Natural killer cell (primary cell): ENCODE results near the gene FAM78B. TPM values are rescaled to one million over a fixed set of nuclear protein-coding genes. Genes with fewer than 3 reads are reported as not detected.

Source experiments
- ATAC-seq, 3 donors: fragments of 150-1000 bp in 2 of 3; fragments of 200-7000 bp in 1 of 3; cut with Tn5 transposase; 1 replicate in 1 of 3; 2 replicates in 2 of 3; pipeline ENCODE4 v1.10.0; 2021; ENCODE audit warnings: mild to moderate bottlenecking in 2 of 3, moderate library complexity in 2 of 3
- DNase-seq, 2 donors: peaks; one replicate each; pipeline versions ENCODE4 v3.0.0 to v3.0.0-alpha.2; 2013 to 2021; ENCODE audit warnings: mixed read lengths in 1 of 2
- H3K27ac ChIP-seq: one replicate; pipeline ENCODE4 v1.5.1; 2013; ENCODE audit warnings: mild to moderate bottlenecking, low read length
- H3K27me3 ChIP-seq: one replicate; pipeline ENCODE4 v1.6.1; 2013; ENCODE audit warnings: low read length; ENCODE audit not compliant: control insufficient read depth, insufficient read depth
- H3K36me3 ChIP-seq: one replicate; pipeline ENCODE4 v1.6.1; 2013; ENCODE audit warnings: low read length; ENCODE audit not compliant: control insufficient read depth, insufficient read depth
- H3K4me1 ChIP-seq: one replicate; pipeline ENCODE4 v1.6.1; 2013; ENCODE audit warnings: low read length; ENCODE audit not compliant: control insufficient read depth, insufficient read depth
- H3K4me3 ChIP-seq: one replicate; pipeline ENCODE4 v1.5.1; 2013; ENCODE audit warnings: low read length
- H3K9me3 ChIP-seq: one replicate; pipeline ENCODE4 v1.6.1; 2013; ENCODE audit warnings: low read length; ENCODE audit not compliant: control insufficient read depth, insufficient read depth
- H3K27ac Mint-ChIP-seq, 2 donors: one replicate each; pipeline ENCODE4 v1.8.0; 2022; ENCODE audit warnings: mild to moderate bottlenecking in 2 of 2, mixed read lengths in 2 of 2, moderate library complexity in 1 of 2
- H3K27me3 Mint-ChIP-seq, 2 donors: one replicate each; pipeline ENCODE4 v1.8.0; 2022; ENCODE audit warnings: low read depth in 2 of 2, mixed read lengths in 2 of 2
- H3K36me3 Mint-ChIP-seq: one replicate; pipeline ENCODE4 v1.8.0; 2022; ENCODE audit warnings: mixed read lengths
- H3K4me1 Mint-ChIP-seq, 2 donors: one replicate each; pipeline ENCODE4 v1.8.0; 2022; ENCODE audit warnings: mixed read lengths in 2 of 2
- H3K4me3 Mint-ChIP-seq: one replicate; pipeline ENCODE4 v1.8.0; 2022; ENCODE audit warnings: mild to moderate bottlenecking, moderate library complexity, mixed read lengths
- H3K9me3 Mint-ChIP-seq, 2 donors: one replicate each; pipeline ENCODE4 v1.8.0; 2022; ENCODE audit warnings: mixed read lengths in 2 of 2
- WGBS: methylation state at CpG from one replicate; pipeline ENCODE4 v1.1.7; 2013; ENCODE audit warnings: missing lambda C conversion rate; ENCODE audit not compliant: insufficient coverage; 5-methylcytosine and 5-hydroxymethylcytosine counted together
- intact Hi-C: fragments of 100-400 bp; cut with micrococcal nuclease; formaldehyde crosslinking; loops from one replicate; pipeline ENCODE4 v1.14.2; 2022
- total RNA-seq, 4 donors: library from RNA; stranded (reverse); fragments of 120-200 nt in 1 of 4; gene quantifications; one replicate each; pipeline versions ENCODE4 v1.2.3 to v1.2.4, GENCODE V29; 2013 to 2022
- TF ChIP-seq, protein P1 (sequence below): fragments of 200-600 bp; IDR thresholded peaks from one replicate; pipeline ENCODE4 v1.8.0; 2022; ENCODE audit warnings: antibody characterized with exemption

The FAM78B gene
- total RNA-seq, 3 donors from 2014 or later (not counting 1 experiment from before 2014, with no cell fraction given) = not detected

DNA sequence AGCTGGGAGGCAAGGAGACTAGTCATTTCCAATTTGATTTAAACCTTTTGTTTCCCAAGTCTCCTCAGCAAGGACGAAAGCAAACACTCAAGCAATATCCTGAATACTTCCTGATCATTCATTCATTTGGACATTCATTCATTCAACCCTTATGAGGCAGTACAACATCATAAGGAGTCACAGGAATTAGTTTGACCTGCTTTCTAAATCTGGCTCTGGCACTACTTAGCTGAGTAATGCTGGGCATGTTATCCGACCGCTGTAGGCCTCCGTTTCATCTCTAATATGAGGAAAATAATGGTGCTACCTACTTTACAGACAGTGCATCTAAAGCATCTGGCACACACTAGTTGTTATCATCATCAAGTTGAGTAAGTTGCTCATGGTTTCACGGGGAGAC is 11.7 kb downstream of the FAM78B start:
- WGBS = 49% methylated on average over 5 of the region's 5 CpGs
- no peaks in the 10 kb centered on the region for H3K27me3 ChIP-seq
- H3K9me3 ChIP-seq = no peaks in the 10 kb centered on the region
- no peaks in the 10 kb centered on the region for H3K36me3 ChIP-seq
- Mint-ChIP-seq H3K4me1 (no peaks in the 10 kb centered on the region), H3K9me3 (no peaks in the 10 kb centered on the region), H3K27ac (no peak overlapping the region), H3K27me3 (peaks cover 0 to 7% of the 10 kb centered on the region in 2 donors), H3K36me3 (no peaks in the 10 kb centered on the region), H3K4me3 (no peak overlapping the region)
- H3K4me3 ChIP-seq = no peak overlapping the region
- no peak for DNase-seq
- no peak overlapping the region for H3K27ac ChIP-seq
- ATAC-seq = no peak
- TF ChIP-seq, protein P1, sequence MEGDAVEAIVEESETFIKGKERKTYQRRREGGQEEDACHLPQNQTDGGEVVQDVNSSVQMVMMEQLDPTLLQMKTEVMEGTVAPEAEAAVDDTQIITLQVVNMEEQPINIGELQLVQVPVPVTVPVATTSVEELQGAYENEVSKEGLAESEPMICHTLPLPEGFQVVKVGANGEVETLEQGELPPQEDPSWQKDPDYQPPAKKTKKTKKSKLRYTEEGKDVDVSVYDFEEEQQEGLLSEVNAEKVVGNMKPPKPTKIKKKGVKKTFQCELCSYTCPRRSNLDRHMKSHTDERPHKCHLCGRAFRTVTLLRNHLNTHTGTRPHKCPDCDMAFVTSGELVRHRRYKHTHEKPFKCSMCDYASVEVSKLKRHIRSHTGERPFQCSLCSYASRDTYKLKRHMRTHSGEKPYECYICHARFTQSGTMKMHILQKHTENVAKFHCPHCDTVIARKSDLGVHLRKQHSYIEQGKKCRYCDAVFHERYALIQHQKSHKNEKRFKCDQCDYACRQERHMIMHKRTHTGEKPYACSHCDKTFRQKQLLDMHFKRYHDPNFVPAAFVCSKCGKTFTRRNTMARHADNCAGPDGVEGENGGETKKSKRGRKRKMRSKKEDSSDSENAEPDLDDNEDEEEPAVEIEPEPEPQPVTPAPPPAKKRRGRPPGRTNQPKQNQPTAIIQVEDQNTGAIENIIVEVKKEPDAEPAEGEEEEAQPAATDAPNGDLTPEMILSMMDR = no peak
- intact Hi-C loops = no loop called here
- H3K4me1 ChIP-seq = no peaks in the 10 kb centered on the region

DNA sequence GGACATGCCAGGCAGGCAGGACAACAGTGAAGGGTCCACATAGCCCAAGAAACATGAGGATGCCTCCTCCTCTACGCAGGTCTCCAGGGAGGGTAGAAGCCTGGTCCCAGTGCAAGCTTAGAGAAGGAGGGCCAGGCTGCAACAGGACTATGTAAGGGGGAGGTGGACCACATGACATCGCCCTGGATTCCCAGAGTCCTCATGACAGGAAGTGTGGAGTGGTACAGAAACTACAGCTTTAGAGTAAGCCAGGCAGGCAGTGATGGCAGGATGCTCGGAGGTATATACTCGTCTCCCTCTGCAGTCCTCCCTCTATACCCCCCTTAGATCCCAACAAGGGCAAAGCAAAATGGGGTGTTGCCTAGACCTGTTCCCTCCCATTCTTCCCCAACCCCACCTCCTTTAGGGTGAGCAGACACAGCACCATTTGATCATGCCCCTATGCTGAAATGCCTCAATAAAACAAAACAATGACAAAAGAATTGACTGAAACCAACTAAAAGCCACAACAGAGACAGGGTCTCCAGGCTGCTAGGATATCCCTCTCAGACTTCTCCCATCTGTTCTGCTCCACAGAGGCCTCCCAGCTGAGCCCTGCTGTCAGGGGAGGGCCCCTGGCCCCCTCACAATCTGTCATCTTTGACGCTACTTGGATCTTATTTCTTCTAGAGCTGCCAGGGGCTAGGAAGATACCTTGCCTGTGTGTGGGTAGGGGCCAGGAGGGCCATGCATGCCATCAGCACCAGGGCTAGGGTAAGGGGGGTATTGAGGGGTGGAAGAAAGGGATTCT is 13.1 kb downstream of the FAM78B start:
- TF ChIP-seq, protein P1 = no peak
- H3K9me3 ChIP-seq = no peaks in the 10 kb centered on the region
- no peak overlapping the region for H3K4me3 ChIP-seq
- no peak for ATAC-seq
- Mint-ChIP-seq H3K9me3 (no peaks in the 10 kb centered on the region), H3K36me3 (no peaks in the 10 kb centered on the region), H3K27me3 (peaks cover 0 to 4% of the 10 kb centered on the region in 2 donors), H3K4me3 (no peak overlapping the region), H3K4me1 (no peaks in the 10 kb centered on the region), H3K27ac (no peak overlapping the region)
- no peaks in the 10 kb centered on the region for H3K27me3 ChIP-seq
- intact Hi-C loops = no loop called here
- no peak overlapping the region for H3K27ac ChIP-seq
- WGBS = 67% methylated on average over 5 of the region's 5 CpGs
- no peaks in the 10 kb centered on the region for H3K4me1 ChIP-seq
- no peak for DNase-seq
- no peaks in the 10 kb centered on the region for H3K36me3 ChIP-seq

DNA sequence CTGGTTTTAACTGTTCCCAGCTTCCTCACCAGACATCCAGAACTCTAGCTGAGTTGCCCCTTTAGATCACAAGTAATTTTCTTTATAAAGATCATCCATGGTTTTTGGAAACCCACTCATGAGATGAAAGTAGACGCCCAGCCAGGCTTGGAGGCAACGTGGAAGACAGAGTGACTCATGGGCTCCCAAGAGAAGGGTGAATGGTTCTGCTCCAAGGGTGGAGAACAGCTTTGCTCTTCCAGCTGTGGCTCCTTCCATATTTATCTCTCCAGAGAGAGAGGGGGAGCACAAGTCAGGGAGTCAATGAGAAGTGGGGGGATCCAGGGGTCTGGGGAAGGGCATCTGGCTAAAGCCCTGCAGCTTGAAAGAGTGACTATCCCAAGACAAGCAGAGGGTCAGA is 13.8 kb downstream of the FAM78B start:
- Histone ChIP-seq H3K36me3 (no peaks in the 10 kb centered on the region), H3K9me3 (no peaks in the 10 kb centered on the region), H3K4me1 (no peaks in the 10 kb centered on the region), H3K4me3 (no peak overlapping the region), H3K27ac (no peak overlapping the region), H3K27me3 (no peaks in the 10 kb centered on the region)
- TF ChIP-seq, protein P1 = no peak
- Mint-ChIP-seq H3K27ac (no peak overlapping the region), H3K4me3 (no peak overlapping the region), H3K4me1 (no peaks in the 10 kb centered on the region), H3K27me3 (peaks cover 0 to 4% of the 10 kb centered on the region in 2 donors), H3K36me3 (no peaks in the 10 kb centered on the region), H3K9me3 (peaks cover 0 to 2% of the 10 kb centered on the region in 2 donors)
- 83% methylated on average over 2 of the region's 2 CpGs for WGBS
- DNase-seq = no peak
- no peak for ATAC-seq
- intact Hi-C loops = no loop called here

DNA sequence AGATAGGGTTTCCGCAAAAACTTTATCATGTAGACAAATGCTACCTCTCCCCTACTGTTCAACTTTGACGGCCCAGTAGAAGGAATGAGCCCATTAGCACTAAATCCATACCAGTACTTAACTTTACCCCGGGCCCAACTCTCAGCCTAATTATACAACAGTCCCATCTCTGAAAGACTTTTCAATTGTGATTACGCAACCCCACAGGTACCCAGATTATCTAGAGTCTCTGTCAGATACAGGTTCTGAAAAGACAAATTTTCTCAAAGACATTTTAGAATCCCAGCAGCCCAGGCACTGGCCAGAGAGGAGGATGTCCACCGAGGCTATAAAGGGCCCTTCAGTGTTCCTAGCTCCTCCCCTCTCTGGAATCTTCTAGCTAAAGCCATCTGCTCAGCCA is 15.0 kb downstream of the FAM78B start:
- no peaks in the 10 kb centered on the region for H3K4me1 Mint-ChIP-seq
- no peak overlapping the region for H3K27ac ChIP-seq
- H3K9me3 ChIP-seq = no peaks in the 10 kb centered on the region
- ATAC-seq (no peak), DNase-seq (no peak)
- intact Hi-C loops = no loop called here
- H3K36me3 ChIP-seq = no peaks in the 10 kb centered on the region
- no peak overlapping the region for H3K27ac Mint-ChIP-seq
- TF ChIP-seq, protein P1 = no peak
- H3K27me3 ChIP-seq = no peaks in the 10 kb centered on the region
- WGBS = 87% methylated on average over 5 of the region's 5 CpGs
- peaks cover 0 to 4% of the 10 kb centered on the region in 2 donors for H3K27me3 Mint-ChIP-seq
- H3K9me3 Mint-ChIP-seq = peaks cover 0 to 2% of the 10 kb centered on the region in 2 donors
- no peak overlapping the region for H3K4me3 ChIP-seq
- H3K4me1 ChIP-seq = no peaks in the 10 kb centered on the region
- H3K4me3 Mint-ChIP-seq = no peak overlapping the region
- no peaks in the 10 kb centered on the region for H3K36me3 Mint-ChIP-seq
